ENCODE results near the gene DCDC2C.
"Not testable (repeated sequence)": the region's sequence is repeated elsewhere in the genome, so short reads cannot be mapped to it uniquely, and the experiment has no call there.

Gene DCDC2C

DNA sequence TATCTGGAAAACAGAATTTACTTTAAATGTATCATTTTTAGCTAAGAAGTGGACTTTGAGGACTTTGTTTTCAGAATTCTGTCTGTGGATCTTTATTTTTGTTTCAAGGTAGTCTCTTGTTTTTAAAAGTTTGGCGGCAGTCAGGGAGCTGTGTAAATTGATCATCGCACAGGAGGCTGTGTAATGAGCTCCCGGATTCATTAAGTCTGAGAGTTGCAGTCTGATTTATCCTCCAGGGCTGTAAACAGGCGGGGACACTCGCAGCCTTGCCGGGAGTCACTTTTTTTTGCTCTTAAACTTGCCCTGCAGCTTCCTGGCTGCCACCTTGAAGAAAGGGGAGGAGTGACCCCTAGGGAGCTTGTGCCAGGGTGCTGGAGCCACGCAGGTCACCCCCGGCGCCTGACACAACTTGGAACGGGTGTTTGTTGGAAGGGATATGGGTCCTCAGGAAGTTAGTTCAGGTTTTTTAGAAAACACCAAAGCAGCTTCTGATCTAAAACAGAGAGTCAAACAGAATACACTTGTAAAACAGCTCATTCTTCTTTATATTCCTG lies 76.2 kb downstream of the DCDC2C start:
- no peak for DNase-seq

DNA sequence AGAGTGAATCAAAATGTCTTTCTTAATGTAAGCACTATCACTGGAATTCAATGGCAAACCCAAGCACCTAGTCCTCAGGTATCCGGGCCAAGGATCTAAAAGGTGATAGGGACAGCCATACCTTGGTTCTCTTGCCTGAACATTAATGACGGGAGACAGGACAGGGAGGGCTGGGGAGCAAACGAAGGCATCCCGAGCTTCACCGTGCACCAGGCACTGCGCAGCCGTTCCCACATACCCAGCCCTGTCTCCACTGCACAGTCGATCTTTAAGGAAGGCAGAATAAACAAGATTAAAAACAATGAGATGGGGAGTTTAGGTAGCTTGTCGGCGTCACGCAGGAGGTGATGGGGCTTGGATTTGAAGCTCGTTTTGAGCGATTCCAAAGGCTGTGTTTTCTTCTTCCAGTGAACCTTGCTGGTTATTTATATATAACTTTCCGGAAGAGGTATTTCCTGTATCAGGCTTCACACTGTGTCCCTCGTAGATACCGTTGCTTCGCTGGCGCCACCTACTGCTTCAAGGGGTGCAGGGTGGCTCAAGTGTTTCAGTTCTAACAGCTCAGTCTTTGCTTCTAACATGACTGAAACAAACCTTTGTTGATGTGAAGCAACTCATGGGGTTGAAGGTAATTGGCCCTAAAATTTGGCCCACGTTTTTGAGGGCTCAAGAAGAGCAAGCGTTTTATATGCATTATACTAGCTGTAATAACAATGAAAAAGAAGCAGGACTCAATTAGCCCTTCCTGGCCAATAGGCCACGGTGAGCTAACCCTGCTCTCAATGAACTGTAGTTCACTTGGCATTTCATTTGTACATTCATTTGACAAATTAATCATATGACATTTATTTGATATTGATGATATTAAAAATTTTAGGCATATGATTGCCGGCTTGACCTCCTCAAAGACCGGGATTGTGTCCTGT lies 77.4 kb downstream of the DCDC2C start:
- peak in 1 of 2 experiments; percentile 24 for DNase-seq

DNA sequence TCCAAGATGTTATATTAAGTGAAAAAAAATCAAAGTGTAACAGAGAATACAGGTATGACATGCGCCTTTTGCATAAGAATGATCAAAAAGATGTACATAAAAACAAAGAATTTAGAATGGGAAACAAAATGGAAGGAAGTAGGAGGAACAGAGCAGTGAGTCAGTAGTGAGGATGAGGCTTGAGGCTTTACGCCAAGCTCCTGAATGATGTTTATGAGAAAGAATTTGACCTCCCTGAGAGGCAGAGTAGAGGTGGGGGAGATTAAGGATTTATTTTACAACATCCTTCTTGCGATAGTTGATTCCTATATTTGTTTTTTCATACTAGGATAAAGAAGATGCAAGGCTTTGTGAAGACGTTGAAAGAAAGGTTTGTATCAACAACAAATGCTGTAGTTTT lies 81.4 kb downstream of the DCDC2C start:
- no peak for DNase-seq

DNA sequence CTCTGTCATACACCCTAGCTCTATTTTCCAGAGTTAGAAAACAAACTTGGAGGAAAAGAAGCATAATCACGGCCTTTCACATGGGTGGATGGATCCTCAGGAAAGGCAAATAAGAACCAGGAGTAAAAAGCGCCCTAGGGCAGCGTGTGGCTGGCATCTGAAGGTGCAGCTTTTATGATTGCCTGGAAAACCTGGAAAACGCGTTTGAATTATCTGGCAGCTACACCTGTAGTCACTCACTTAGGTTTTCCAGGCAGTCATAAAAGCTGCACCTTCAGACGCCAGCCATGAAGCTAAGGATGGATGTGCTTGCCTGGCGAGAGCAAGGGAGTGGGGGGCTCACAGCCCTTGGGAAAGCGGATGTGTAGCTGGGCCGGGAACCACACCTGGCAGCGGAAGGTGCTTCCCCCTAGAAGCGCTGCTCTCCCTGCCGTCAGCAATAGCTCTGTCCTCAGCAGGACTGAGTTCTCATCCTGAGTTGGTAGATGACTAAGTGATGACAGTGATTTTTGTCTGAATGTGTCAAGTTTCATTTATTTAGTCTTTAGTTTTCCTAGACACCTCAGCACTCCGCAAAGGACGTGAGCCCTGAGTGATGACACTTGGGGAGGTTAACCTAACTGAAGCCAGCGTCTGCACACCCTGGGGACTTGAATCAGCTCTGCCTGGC lies 82.0 kb downstream of the DCDC2C start:
- peak in 1 of 2 experiments; percentile 14 for DNase-seq

DNA sequence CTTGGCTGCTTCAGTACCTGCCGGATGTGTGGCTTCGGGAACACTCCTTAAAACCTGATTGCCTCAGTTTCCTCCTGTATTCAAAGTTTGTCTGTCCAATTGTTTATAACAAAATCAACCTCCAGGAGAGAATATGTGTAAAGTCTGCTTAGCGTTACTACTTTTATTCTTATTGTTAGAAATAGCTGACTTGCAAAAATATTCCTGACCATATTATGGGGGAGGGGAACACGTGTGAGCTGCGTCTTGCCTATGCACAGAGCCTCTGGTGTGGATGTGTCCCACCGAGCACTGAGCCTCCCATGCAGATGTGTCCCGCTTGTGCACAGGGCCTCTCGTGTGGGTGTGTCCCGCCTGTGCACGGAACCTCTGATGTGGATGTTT lies 82.5 kb downstream of the DCDC2C start:
- DNase-seq, result no peak

DNA sequence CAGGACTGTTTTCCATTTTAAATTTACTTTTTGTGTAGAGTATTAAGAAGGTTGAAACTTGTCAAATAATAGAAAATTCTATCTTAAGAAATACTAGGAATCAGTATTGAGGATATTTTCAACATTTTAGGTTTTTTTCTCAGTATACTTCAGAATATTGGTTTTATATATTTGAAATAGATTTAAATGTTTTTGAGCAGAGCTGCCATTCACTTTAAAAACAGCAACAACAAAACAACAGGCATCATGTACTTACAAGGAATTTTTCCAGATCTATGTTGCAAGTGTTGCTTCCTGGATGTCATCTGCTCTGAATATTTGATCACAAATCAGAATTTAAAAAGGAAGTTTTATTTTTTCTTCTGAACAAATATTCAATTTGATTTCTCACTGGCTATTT lies 84.4 kb downstream of the DCDC2C start:
- DNase-seq, result no peak

DNA sequence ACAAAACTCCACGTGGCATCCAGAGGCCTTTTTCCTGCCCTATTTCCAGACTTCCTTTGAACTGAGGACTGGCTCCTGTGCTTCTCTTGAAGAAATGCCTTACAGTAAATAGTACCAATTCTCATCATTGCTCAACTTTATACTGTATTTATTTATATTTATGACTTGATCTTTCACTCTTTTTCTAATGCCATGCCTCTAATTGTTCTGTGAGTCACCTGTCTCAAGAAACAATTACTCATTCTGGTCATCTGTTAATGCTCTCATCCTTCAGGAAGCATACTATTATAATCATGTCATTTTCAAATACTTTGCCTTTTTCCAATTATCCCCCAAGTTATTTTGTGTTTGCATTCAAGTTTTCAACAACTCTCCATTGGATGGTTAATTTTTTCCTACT lies 85.9 kb downstream of the DCDC2C start:
- no peak for DNase-seq

DNA sequence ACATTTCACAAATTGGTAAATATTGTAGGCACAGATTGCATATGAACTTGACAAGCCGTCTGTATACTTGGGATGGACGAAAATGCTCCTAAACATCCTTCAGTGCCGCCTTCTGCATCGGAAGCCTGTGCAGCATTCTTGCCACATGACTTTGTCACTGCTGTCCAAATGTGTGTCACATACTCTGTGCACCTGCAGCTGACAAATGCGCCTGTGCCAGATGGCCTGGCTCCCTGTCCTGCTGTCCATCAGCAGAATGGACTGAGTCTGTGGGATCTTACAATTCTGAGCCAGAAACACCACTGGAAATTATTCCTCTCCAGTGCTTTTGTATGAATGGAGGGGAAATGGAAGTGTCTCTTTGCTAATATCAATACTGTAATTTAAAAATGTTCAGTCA lies 89.9 kb downstream of the DCDC2C start:
- no peak for DNase-seq

DNA sequence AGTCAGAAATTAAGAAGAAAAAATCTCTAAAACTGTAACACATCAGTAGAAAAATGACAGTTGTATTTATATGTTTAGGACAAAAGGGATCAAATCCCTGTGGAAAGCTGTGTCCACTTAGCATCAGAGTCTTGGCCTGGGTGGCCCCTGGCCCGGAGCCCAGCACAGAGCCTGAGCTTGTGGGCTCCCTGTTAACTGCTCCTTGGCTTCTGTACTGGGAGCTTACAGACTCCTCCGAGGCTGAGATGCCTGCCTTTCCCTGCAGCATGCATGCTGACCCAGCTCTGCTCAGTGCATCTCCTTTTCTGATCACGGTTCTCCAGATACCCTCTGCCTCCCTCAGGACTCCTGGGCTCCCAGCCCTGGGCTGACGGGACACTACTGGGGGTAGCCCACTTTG lies 98.1 kb downstream of the DCDC2C start:
- DNase-seq, result no peak

DNA sequence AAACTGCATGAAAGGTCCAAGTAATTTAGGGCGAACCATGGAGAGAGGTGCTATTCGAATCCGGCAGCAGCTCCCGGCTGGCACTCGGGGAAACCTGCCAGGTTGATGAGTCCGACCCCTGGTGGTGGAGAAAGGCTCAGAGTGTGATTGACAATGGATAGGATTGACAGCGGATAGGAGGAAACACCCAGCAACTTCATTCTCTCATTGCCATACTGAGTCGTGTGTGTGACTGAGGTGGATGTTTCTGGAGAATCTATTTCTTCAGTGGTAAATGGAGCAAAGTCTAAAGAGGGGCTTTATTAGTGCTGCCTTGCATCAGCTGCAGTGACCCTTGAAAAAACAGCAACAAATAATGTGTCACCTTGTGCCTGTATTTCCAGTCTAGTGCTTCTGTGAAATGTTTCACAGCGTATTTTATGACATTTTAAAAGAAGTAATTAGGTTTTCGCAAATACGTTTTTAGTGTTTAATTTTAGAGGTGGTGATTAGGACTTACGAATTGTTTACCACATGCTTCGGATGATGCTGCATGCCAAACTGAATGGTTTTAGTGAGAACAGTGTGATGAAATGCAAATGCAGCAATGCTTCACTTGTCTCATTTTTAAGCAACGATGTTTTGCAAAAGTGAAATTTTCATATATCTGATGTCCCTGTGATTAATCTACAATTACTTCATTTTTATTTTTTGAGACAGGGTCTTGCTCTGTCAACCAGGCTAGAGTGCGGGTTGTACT lies 102.0 kb downstream of the DCDC2C start:
- peak in 1 of 2 experiments; percentile 3 for DNase-seq

DNA sequence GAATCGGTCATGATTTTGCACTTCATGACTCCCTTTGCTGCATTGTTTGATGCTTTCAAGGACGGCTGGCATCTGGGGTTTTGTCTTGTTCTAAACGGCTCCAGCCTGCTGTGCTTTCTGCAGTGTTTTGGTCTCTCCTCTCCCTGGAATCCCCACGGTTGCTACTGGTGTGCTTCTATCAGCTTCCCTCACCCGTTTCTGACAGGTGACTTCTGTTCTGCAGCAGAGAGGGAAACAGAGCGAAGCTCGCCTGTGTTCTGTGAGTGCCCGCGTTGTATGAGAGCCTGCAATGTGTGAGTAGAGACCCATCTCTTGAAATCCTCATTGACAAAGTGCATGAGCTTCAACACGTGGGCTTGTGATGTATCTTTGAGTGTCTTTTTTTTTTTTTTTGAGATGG lies 102.8 kb downstream of the DCDC2C start:
- DNase-seq, result no peak

DNA sequence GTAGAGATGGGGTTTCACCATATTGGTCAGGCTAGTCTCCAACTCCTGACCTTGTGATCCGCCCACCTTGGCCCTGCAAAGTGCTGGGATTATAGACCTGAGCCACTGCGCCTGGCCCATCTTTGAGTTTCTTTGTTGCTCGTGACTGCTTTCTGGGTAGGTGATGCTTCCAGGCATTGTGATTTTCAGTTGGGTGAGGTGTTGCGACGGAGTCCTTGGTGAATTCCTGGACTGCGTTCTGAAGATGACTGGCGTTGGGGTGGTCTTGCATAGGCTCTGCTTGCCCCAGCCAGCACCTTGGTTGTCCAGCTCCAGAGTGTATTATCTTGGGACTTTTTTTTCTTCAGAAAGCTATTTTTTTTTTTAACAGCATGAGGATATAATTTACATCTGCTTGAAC lies 103.4 kb downstream of the DCDC2C start:
- DNase-seq, result no peak

DNA sequence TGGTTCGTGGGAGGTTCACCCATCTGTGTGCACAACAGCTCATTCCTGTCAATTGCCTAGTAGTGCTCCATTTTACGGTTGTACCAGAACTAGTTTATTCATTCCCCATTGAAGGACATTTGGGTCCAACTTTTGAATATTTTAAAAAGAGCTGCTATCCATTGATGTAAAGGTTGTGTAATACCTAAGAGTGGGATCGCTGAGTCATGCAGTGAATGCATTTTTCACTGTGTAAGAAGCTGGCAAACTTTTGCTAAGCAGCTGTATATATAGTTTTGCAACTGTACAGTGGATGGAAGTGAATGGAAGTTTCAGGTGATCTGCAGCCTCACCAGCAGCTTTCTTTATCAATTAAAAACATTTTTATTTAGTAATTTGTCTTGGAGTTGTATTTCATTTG lies 104.5 kb downstream of the DCDC2C start:
- no peak for DNase-seq

DNA sequence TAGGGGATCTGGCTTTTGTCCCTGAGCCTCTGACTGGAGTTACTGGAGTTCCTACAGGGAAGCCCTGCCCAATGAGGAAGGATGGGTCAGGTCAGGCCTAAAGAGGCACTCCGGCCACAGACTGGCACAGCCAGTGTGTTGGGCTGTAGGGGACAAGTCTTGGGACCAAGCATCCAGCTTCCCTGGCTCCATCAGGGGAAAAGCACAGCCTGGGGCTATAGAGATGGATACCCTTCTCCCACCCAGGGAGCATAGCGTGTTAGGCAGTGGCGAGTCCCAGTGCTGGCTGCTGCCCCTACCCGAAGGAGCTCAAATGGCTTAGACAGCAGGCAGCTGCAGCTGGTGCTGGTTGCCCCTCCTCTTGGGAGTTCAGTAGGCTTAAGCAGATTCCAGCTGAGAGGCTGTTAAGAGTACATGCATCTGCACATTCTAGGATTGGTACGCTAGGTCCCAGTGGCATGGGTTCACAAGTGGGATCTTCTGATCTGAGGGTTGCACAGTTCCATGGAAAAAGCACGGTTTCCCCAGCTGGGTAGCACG lies 111.4 kb downstream of the DCDC2C start:
- no peak for DNase-seq

DNA sequence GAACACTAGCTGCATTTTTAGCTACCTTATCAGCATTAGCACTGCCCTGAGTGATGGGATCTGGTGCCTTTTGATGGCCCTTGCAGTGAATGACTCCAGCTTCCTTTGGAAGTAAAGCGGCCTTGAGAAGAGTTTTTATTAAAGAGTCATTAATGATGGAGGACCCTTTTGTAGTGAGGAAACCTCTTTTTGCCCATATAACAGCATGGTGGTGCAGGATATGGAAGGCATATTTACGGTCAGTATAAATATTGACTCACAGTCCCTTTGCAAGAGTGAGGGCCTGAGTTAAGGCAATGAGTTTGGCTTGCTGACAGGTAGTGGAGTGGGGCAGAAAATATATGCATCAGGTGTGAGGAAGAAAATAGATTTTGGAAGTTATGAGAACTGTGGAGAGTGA lies 113.8 kb downstream of the DCDC2C start:
- DNase-seq, result not testable (repeated sequence)

DNA sequence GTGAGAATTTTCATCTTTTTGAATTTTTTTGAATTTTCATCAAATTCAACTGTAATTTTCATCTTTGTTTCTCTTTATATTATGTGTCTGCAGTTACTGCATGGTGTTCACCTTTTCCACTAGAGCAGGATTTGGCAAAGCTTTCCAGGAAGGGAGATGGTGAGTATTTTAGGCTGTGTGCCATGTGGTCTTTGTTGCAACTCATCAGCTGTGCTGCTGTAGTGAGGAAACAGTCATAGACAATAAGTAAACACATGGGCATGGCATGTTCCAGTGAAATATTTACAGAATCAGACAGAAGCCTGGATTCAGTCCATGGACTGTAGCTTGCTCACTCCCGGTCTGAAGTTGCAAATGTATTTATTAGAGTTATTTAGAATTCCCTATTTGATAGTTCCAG lies 120.4 kb downstream of the DCDC2C start:
- DNase-seq, result no peak

DNA sequence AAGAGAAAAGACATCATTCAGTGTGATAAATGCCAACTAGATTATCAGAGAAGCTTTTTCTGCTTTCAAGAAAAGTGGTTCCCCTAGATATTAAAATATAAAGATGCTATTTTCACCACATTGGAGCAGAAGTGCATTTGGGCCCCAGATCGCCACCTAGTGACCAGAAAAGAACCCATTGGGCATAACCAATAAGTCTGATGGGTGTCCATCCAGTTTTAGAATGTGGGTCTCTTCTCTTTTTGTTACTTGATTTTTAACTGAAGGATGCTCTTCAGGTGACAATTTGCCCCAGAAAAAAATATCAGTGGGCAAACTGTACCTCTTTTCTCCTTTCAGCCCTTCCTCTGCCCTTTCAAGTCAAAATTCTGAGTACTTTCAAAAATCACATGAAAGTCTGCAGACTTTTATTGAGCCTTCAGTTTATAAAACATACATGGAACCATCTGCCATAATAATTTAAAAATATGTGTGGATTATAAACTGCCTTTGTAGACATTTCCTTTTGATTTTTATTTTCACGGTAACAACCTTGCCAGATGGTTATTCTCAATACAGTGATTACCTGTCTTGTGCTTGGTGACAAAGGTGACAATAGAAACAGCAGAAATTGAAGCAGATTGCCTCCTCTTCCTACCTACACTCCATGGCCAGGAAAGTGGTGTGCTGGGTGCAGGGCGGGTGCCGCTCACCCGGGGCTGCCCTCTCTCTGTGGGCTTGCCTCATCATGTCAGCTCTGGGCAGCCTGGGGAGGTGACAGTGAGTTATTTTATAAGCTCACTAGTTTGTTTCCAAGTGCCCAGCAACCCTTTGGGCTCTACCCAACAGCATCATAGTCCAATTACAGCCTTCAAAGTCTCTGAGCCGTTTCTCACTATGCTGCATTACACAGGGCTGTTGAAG lies 124.5 kb downstream of the DCDC2C start:
- DNase-seq, result peak in 1 of 2 experiments; percentile 9

DNA sequence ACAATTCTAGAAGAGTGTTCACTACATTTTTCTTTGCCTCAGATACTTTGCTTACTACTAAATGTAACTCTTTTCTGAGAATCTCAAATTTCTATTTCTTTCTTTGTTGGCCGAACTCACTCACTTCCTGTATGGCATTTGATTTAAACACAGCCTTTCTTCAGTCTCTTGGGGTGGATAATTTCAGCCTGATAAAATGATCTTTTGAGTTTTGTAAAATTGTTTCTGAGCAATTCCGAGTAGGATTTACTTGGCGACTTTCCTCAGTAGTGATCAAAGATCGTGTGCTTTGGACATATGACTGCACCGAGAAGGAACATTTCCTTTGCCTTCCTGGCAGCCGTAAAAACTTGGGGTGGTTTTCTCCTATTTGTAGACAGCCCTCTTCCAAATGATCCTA lies 127.4 kb downstream of the DCDC2C start:
- DNase-seq, result no peak

DNA sequence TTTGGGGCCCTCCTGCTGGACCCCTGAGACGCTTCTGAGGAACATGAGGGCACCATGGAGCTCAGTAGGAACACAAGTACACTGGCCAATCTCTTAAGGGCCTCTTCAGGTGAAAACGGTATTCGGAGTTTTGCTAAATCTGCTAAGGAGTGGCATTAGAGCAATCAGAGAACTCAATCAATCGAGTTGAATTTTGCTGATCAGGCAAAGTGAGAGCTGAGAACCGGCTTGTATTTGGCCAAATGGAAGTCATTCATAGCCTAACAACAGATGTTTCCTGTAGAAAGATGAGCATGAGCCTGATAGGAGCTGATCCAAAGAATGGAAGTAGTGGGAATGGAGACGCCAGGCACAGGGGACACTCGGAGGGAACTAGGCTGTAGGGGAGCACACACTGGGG lies 133.7 kb downstream of the DCDC2C start:
- no peak for DNase-seq

DNA sequence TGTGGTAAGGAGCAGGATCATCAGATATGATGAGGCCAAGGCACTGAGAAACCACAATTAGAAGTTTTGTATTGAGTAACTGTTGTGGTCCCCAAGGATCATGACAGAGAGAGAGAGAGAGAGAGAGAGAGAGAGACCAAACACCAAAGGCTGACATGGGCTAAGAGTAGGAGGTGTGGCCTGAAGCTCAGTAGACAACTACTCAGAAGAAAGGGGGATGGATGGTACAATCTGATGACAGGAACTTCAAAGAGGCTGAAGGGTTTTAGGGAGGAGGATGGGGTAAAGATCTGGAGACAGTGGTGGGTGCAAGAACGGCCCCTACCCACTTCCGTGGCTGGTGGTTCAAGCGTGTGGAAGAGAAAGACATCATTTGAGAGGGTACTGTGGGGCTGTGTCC lies 135.0 kb downstream of the DCDC2C start:
- DNase-seq, result no peak

DNA sequence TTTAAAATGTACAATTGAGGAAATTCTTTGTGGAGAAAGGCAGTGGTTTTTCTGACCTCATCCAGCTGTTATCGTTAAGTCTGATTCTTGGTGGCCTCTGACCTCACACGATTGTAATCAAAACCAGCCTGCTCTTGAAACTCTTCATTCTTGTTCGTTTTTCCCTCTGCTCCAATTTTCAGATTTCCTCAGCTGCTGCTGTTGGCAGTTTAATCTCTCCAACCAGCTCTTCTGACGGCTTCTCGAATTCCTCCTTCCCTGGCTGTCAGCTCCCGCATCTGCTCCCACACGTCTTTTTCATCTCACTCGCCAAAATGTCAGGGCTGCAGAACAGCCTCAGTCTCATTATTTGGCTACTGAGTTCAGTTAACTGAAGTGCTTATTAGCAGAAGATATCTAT lies 136.1 kb downstream of the DCDC2C start:
- no peak for DNase-seq

DNA sequence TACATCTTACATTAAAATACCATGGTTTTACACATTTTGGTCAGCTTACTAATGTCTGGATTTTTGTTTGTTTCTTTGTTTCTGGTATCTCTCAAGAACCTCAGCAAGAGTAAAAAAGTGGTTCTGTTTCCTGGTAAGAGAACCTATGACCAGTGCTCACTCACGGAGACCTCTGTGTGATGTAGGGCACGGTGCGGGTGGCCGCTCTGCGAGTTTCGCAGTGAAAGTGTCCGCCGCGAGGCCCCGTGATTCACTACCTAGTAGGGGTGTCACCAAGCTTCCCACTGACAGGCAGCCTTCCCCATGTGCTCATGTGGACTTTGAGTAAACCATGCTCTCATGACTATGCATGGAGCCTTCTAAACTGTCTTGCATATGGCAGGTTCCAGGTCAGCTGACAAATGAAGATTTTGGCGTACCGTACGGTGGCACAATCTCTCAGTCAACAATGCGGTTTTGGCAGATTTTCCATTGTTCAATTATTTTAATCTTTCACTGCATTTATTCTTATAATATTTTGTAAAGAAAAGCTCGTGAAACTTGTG lies 137.3 kb downstream of the DCDC2C start:
- no peak for DNase-seq
